ENCODE results near the gene TRMT10B. TPM values are rescaled to one million over a fixed set of nuclear protein-coding genes. Genes with fewer than 3 reads are reported as not detected.

The TRMT10B gene
- total and polyA plus RNA-seq, 2 of the 13 experiments (the other 11 are each of a cell fraction or from before 2014, with no cell fraction given) = 3.1 to 3.9 TPM

GRCh38 chr9:37788332-37788731 lies 34.7 kb downstream of the TRMT10B start:
- peak overlapping the region; percentile 17 for H3K27ac ChIP-seq (ENCODE audit: extremely low read length, insufficient read depth, low read length)
- 21% methylated on average over 6 of the region's 6 CpGs for WGBS (ENCODE audit: low lambda C conversion rate)
- no TSS peak for BruUV-seq (replicated peaks)
- peaks cover 25% of the 10 kb centered on the region for H3K4me1 ChIP-seq (ENCODE audit: insufficient read depth, low read length)
- ChIA-PET POLR2A (interaction anchor here (0.8 kb wide), 1 partner anchor 13 kb away, joined by 3 read pairs; the partner anchor contains the start of gene DCAF10), CTCF (ENCODE audit: low intra/inter-chr PET ratio, low total read pairs) (no interaction called here)
- FAIRE-seq = no peak
- intact Hi-C loops (cut with micrococcal nuclease; ENCODE audit: unreplicated experiment) = loop anchor here (5.0 to 10.0 kb wide), 2 partner anchors 114 to 304 kb away; partner anchors contain the start of genes POLR1E and SLC25A51
- peaks cover 18% of the 10 kb centered on the region for H3K79me2 ChIP-seq (ENCODE audit: insufficient read depth, low read length)
- TF ChIP-seq MYPOP (CRISPR knock-in tag; IDR thresholded peaks at IDR 0.05) = no peak
- peak; percentile 74; the same call in 1 of the 2 replicates for TF ChIP-seq CEBPB (IDR thresholded peaks at IDR 0.05; ENCODE audit: borderline replicate concordance, low read depth, low read length)
- TF ChIP-seq CEBPG (CRISPR knock-in tag; IDR thresholded peaks at IDR 0.05) = peak; percentile 40; the same call in 1 of the 2 replicates
- TF ChIP-seq HNF4A (CRISPR knock-in tag; IDR thresholded peaks at IDR 0.05) = peak; percentile 54; the same call in 1 of the 2 replicates
- in situ Hi-C loops (cut with HindIII; ENCODE audit: extremely low pct_ligation_motif_present, low pct_unique_long_range_greater_than_20kb) = no loop called here
- DNase-seq (ENCODE audit: low spot score) = no peak
- H3K36me3 ChIP-seq (replicated peaks in 1 of 2; ENCODE audit: control insufficient read depth in 1 of 2, insufficient read depth in 2 of 2, low read length in 2 of 2) = peaks cover 0 to under 1% of the 10 kb centered on the region in 2 experiments; a peak in 2 of 5 replicates
- no peaks in the 10 kb centered on the region for H3K9me3 ChIP-seq (ENCODE audit: low read length)
- no peak overlapping the region for H3K9ac ChIP-seq (ENCODE audit: insufficient read depth, low read depth, low read length)
- no peak overlapping the region for H3K4me3 ChIP-seq (replicated peaks in 1 of 3; ENCODE audit: insufficient read depth in 1 of 3, low read depth in 2 of 3, low read length in 3 of 3)
- ATAC-seq = no peak
- H3K4me2 ChIP-seq (ENCODE audit: low read depth, low read length) = peak overlapping the region; percentile 26; the same call in 1 of the 2 replicates
- H3K27me3 ChIP-seq (ENCODE audit: control insufficient read depth in 1 of 2, insufficient read depth in 2 of 2, low read length in 2 of 2) = no peaks in the 10 kb centered on the region
- H2AFZ ChIP-seq (ENCODE audit: low read length) = no peak overlapping the region
- no peaks in the 10 kb centered on the region for H4K20me1 ChIP-seq (ENCODE audit: insufficient read depth, low read length)

GRCh38 chr9:37790096-37790495 lies 36.5 kb downstream of the TRMT10B start:
- intact Hi-C loops (cut with micrococcal nuclease; ENCODE audit: unreplicated experiment) (no loop called here), in situ Hi-C loops (cut with HindIII; ENCODE audit: extremely low pct_ligation_motif_present, low pct_unique_long_range_greater_than_20kb) (loop anchor here (5.0 to 10.0 kb wide), 2 partner anchors 52 to 305 kb away; partner anchors contain the start of gene POLR1E)
- Histone ChIP-seq H3K27me3 (ENCODE audit: control insufficient read depth in 1 of 2, insufficient read depth in 2 of 2, low read length in 2 of 2) (no peaks in the 10 kb centered on the region), H2AFZ (ENCODE audit: low read length) (no peak overlapping the region), H3K9me3 (ENCODE audit: low read length) (no peaks in the 10 kb centered on the region), H3K79me2 (ENCODE audit: insufficient read depth, low read length) (no peaks in the 10 kb centered on the region), H3K9ac (ENCODE audit: insufficient read depth, low read depth, low read length) (no peak overlapping the region), H3K4me2 (ENCODE audit: low read depth, low read length) (no peak overlapping the region), H4K20me1 (ENCODE audit: insufficient read depth, low read length) (no peaks in the 10 kb centered on the region), H3K4me3 (replicated peaks in 1 of 3; ENCODE audit: insufficient read depth in 1 of 3, low read depth in 2 of 3, low read length in 3 of 3) (no peak overlapping the region), H3K27ac (ENCODE audit: extremely low read length, insufficient read depth, low read length) (no peak overlapping the region), H3K36me3 (replicated peaks in 1 of 2; ENCODE audit: control insufficient read depth in 1 of 2, insufficient read depth in 2 of 2, low read length in 2 of 2) (no peaks in the 10 kb centered on the region), H3K4me1 (ENCODE audit: insufficient read depth, low read length) (peaks cover 17% of the 10 kb centered on the region)
- ChIA-PET POLR2A (no interaction called here), CTCF (ENCODE audit: low intra/inter-chr PET ratio, low total read pairs) (no interaction called here)
- WGBS (ENCODE audit: low lambda C conversion rate) = 94% methylated on average over 2 of the region's 2 CpGs
- FAIRE-seq (no peak), DNase-seq (ENCODE audit: low spot score) (no peak), ATAC-seq (no peak)
- no TSS peak for BruUV-seq (replicated peaks)
- no peak for TF ChIP-seq ZNF720 (CRISPR knock-in tag; IDR thresholded peaks at IDR 0.05)
- no peak for TF ChIP-seq ELF1 (CRISPR knock-in tag; IDR thresholded peaks at IDR 0.05)
- TF ChIP-seq ZXDC (CRISPR knock-in tag; IDR thresholded peaks at IDR 0.05) = no peak
- no peak for TF ChIP-seq PREB (CRISPR knock-in tag; IDR thresholded peaks at IDR 0.05)
- TF ChIP-seq MED13 (CRISPR knock-in tag; IDR thresholded peaks at IDR 0.05) = no peak
- no peak for TF ChIP-seq ZNF841 (CRISPR knock-in tag; IDR thresholded peaks at IDR 0.05; ENCODE audit: borderline replicate concordance)
